GM12872 (cell line): ENCODE data around the gene DYNLL1.

Source experiments
- TF ChIP-seq, protein P1 (sequence below): IDR thresholded peaks from 3 replicates; pipeline ENCODE4 v1.5.1; 2011; ENCODE audit warnings: low read depth, mild to moderate bottlenecking, low read length, moderate library complexity; ENCODE audit not compliant: insufficient read depth

DYNLL1 gene

DNA sequence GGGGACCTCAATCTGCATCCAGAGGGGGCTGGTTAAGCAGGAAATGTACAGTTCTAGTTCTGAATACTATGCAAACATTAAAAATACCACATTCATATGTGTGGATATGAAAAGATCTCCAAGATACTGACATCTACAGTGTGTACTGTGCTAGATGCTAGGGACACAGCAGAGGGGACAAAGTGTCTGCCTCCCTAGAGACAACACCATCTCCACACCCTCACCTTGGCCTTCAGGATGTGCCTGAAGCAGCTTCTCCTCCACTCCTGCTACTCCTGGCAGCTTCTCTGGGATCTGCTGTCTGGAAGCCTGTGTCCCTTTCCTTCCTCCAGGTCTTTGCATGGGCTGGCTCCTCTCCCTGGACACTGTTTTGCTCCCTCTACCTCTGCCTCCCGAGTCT is 15.7 kb upstream of the DYNLL1 start:
- TF ChIP-seq, protein P1, sequence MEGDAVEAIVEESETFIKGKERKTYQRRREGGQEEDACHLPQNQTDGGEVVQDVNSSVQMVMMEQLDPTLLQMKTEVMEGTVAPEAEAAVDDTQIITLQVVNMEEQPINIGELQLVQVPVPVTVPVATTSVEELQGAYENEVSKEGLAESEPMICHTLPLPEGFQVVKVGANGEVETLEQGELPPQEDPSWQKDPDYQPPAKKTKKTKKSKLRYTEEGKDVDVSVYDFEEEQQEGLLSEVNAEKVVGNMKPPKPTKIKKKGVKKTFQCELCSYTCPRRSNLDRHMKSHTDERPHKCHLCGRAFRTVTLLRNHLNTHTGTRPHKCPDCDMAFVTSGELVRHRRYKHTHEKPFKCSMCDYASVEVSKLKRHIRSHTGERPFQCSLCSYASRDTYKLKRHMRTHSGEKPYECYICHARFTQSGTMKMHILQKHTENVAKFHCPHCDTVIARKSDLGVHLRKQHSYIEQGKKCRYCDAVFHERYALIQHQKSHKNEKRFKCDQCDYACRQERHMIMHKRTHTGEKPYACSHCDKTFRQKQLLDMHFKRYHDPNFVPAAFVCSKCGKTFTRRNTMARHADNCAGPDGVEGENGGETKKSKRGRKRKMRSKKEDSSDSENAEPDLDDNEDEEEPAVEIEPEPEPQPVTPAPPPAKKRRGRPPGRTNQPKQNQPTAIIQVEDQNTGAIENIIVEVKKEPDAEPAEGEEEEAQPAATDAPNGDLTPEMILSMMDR, result no peak

DNA sequence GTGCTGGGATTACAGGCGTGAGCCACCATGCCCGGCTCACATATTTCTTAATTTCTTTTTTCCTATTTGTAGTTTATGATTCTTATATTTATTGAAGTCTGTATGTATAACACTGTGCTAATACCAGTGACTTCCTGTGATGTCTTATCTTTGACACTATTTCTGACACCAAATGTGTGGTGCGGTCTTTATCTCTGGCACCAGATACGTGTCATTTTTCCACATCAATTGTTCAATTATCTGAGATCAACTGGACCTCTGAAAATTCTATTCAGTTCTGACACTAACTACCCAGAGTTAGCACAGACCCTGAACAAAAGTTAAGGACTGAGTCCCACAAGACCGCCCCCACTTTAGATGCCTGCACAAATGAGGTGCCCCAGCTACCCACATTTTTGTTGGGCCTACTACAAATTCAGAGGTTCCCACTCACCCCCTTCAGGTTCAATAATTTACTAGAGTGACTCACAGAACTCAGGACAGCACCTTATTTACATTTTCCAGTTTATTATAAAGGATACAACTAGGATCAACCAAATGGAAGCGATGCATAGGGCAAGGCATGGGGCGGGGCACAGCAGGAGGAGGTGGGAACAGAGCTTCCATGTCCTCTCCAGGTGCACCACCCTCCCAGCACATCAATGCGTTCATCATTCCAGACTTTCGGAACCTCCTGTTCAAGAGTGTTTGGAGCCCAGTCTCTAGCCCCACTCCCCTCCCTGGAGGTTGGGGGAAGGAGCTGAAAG is 14.7 kb upstream of the DYNLL1 start:
- TF ChIP-seq, protein P1, result no peak

DNA sequence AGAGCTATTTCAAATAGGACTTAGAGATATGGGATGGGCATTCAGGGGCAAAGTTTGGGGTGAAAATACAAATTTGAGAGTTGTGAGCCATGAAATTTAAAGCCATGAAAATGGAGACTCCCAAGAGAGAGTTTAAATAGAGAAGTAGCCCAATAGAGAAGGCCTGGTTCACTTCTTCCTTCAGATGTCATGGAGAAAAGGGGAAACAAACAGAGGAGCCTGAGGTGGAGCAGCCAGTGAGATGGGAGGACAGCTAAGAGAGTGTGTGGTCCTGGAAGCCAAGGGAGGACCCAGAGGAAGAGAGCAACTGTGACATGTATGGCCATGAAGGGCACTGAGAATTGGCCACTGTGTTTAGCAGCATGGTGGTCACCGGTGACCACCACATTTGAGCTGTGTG is 12.3 kb upstream of the DYNLL1 start:
- TF ChIP-seq, protein P1, result no peak

DNA sequence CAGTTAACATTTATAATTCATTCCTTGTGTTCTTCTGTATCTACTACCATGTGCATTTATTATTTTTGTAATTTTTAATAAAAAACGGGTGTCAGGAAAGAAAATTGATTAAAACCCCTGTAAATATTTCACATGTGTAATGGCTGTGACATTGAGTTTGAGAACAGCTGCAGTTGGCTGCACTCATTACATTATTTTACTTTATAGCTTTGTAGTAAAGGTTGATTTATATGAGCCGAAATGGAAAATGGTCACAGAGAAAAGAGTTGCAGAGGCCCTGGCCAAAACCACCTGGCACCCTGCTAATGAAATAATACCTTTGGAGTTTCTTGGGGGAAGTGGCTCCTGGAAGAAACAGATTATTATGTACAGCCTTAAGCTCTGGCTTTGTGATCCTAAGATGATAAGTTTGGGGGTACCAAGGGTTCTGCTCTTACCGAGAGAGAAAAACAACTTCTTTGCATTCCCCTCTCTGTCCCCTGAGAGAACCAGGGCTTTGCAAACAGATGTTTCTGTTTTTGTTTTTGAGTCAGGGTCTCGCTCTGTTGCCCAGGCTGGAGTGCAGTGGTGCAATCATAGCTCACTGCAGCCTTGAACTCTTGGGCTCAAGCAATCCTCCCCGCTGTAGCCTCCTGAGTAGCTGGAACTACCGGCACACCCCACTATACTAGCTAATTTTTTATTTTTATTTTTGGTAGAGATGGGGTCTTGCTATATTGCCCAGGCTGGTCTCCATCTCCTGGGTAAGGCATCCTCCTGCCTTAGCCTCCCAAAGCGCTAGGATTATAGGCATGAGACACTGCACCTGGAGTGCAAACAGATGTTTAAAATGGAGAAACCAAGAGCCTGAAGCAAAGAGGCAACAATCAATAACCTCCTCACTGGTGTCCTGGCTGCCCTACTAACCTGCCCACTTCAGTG is 9.7 kb upstream of the DYNLL1 start:
- TF ChIP-seq, protein P1, result no peak

DNA sequence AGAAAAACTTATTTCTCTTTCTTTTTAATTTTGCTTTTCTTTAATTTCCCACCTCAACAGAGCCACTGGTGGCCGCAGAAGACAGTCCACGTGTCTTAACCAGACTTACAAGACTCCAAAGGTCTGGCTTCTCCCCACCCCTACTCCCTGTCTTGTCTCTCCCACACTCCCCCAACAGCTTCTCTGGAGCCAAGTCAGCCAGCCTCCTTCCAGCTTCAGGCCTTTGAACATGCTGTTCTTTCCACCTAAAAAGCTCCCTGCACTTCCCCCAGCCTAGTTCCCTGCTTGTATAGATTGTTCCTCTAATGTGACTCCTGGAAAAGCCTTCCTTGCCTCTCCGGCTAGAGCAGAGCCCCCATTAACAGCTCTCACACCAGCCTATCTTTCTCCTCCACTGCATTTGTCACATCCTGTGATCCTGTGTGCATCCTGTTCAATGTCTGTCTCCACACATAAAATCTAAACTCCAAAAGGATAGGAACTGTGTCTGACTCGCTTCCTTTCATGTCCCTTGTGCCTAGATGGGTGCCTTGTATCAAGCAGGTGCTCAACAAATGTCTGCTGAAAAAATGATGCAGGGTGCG is 7.8 kb upstream of the DYNLL1 start:
- TF ChIP-seq, protein P1, result no peak

DNA sequence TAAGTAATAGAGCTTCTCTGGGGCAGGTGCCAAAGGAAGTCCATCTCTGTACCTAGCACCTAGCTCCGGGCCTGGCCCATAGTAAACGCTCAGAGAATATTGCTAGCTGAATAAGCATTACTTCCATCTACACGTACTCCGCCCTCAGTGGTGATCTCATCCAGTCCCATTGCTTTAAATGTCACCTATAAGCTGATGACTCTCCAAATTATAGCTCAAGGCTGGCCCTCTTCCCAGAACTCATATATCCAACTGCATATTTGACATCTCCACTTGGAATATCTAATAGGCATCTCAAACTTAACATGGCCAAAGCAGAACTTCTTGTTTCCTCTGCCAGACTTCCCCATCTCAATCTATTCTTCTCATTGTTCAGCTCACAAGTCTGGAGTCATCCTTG is 6.9 kb upstream of the DYNLL1 start:
- TF ChIP-seq, protein P1, result no peak

DNA sequence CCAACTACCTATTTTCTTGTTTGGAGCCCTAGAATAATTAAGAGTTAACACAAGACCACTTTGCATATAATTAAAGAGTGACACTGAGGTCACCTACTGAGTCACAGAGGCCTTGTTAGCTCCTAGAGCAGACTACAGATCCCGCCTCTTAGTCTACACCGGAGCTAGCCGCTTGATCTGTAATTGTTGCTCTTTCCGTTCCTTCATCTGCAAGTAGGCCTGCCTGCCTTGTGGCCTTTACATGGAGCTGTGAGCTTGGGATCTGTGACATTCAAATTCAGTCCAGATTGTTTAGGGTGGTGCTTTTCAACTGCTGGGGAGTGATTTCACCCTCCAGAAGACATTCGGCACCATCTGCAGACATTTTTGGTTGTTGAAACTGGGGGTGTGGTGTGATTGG is 5.6 kb upstream of the DYNLL1 start:
- TF ChIP-seq, protein P1, result no peak
